A673 (cell line): Measurements from ENCODE around the gene EBPL. TPM values are rescaled to one million over a fixed set of nuclear protein-coding genes. Genes with fewer than 3 reads are reported as not detected.

ENCODE experiments used
- BruUV-seq: library from RNA; stranded (reverse); fragments of 400-500 nt; replicated peaks from 2 replicates; lab custom pipeline; 2021; lab: Mats Ljungman, UMichigan
- CTCF ChIA-PET: fragments of 300-600 bp; sonication (Branson Sonifier 250); formaldehyde crosslinking; loops from one replicate; lab custom pipeline; 2022; ENCODE audit warnings: antibody characterized with exemption; lab: Charles Lee
- POLR2A ChIA-PET: fragments of 300-600 bp; sonication (Branson Sonifier 250); formaldehyde crosslinking; loops from one replicate; lab custom pipeline; 2022; ENCODE audit warnings: antibody characterized with exemption; ENCODE audit not compliant: low non-redundant PET; lab: Charles Lee
- DNase-seq: peaks from one replicate; pipeline ENCODE4 v3.0.0-alpha.2; 2015; ENCODE audit warnings: low spot score
- H3K27ac ChIP-seq: fragments of 200-600 bp; sonication (generic); 2 replicates; pipeline ENCODE4 v1.5.1; 2016; ENCODE audit warnings: mixed run types, low read depth, mild to moderate bottlenecking, mixed read lengths, antibody characterized with exemption, low read length; ENCODE audit not compliant: poor library complexity, severe bottlenecking
- H3K27me3 ChIP-seq: fragments of 200-600 bp; sonication (generic); replicated peaks from 2 replicates; pipeline ENCODE4 v1.6.1; 2017; ENCODE audit warnings: mixed run types, low read depth, mild to moderate bottlenecking, mixed read lengths, antibody characterized with exemption, low read length; ENCODE audit not compliant: insufficient read depth, poor library complexity
- H3K36me3 ChIP-seq: fragments of 200-600 bp; sonication (generic); 2 replicates; pipeline ENCODE4 v1.6.1; 2016; ENCODE audit warnings: mixed run types, mild to moderate bottlenecking, mixed read lengths, antibody characterized with exemption, low read length; ENCODE audit not compliant: insufficient read depth, poor library complexity, severe bottlenecking
- H3K4me1 ChIP-seq: fragments of 200-600 bp; sonication (generic); 2 replicates; pipeline ENCODE4 v1.6.1; 2017; ENCODE audit warnings: mixed run types, mild to moderate bottlenecking, mixed read lengths, antibody characterized with exemption, low read length; ENCODE audit not compliant: insufficient read depth, poor library complexity, severe bottlenecking
- H3K4me3 ChIP-seq: fragments of 200-600 bp; sonication (generic); 2 replicates; pipeline ENCODE4 v1.5.1; 2016; ENCODE audit warnings: low read depth, mixed run types, mild to moderate bottlenecking, mixed read lengths, low read length; ENCODE audit not compliant: poor library complexity, severe bottlenecking
- H3K9me3 ChIP-seq: fragments of 200-600 bp; sonication (generic); 2 replicates; pipeline ENCODE4 v1.6.1; 2016; ENCODE audit warnings: mixed run types, low read depth, mild to moderate bottlenecking, mixed read lengths, antibody characterized with exemption, low read length; ENCODE audit not compliant: poor library complexity, severe bottlenecking
- EZH2 ChIP-seq: fragments of 200-600 bp; sonication (generic); IDR thresholded peaks from 2 replicates; pipeline ENCODE4 v1.6.1; 2017; ENCODE audit warnings: borderline replicate concordance, low read depth, mild to moderate bottlenecking, mixed read lengths, antibody characterized with exemption, low read length; ENCODE audit not compliant: poor library complexity, severe bottlenecking
- intact Hi-C: fragments of 100-400 bp; cut with micrococcal nuclease; formaldehyde crosslinking; loops from one replicate; pipeline ENCODE4 v1.10.0; 2022; ENCODE audit not compliant: unreplicated experiment
- total RNA-seq: library from RNA; stranded (reverse); gene quantifications from 2 replicates; pipeline ENCODE4 v1.2.3, GENCODE V29; 2021
- TF ChIP-seq, protein P1 (sequence below): fragments of 300-800, 200-600 bp; sonication (generic); conservative IDR thresholded peaks from 2 replicates; pipeline ENCODE4 v1.5.1; 2017; ENCODE audit warnings: low read depth, mild to moderate bottlenecking, antibody characterized with exemption, low read length, moderate library complexity, mixed read lengths

Gene EBPL
- total RNA-seq, 1 experiment from 2014 or later, result 66.5 TPM

DNA sequence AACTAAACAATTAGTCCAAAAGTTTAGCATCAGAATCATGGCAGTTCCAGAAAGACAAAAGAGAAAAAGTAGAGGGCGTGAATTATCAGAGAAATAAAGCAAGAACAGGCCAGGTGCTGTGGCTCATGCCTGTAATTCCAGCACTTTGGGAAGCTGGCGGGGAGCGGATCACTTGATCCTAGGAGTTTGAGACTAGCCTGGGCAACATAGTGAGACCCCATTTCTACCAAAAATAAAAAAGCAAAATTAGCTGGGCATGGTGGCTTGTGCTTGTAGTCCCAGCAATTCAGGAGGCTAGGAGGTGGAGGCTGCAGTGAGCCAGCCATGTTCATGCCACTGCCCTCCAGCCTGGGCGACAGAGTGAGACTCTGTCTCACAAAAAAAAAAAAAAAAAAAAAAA is 44.6 kb downstream of the EBPL start:
- H3K36me3 ChIP-seq, result no peaks in the 10 kb centered on the region
- intact Hi-C loops, result no loop called here
- ChIA-PET POLR2A (no interaction called here), CTCF (no interaction called here)
- no peaks in the 10 kb centered on the region for H3K9me3 ChIP-seq
- no peak for TF ChIP-seq EZH2
- TF ChIP-seq, protein P1, sequence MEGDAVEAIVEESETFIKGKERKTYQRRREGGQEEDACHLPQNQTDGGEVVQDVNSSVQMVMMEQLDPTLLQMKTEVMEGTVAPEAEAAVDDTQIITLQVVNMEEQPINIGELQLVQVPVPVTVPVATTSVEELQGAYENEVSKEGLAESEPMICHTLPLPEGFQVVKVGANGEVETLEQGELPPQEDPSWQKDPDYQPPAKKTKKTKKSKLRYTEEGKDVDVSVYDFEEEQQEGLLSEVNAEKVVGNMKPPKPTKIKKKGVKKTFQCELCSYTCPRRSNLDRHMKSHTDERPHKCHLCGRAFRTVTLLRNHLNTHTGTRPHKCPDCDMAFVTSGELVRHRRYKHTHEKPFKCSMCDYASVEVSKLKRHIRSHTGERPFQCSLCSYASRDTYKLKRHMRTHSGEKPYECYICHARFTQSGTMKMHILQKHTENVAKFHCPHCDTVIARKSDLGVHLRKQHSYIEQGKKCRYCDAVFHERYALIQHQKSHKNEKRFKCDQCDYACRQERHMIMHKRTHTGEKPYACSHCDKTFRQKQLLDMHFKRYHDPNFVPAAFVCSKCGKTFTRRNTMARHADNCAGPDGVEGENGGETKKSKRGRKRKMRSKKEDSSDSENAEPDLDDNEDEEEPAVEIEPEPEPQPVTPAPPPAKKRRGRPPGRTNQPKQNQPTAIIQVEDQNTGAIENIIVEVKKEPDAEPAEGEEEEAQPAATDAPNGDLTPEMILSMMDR, result no peak
- H3K27me3 ChIP-seq, result no peaks in the 10 kb centered on the region
- no TSS peak for BruUV-seq
- no peak overlapping the region for H3K27ac ChIP-seq
- no peak overlapping the region for H3K4me3 ChIP-seq
- no peak for DNase-seq
- no peaks in the 10 kb centered on the region for H3K4me1 ChIP-seq

DNA sequence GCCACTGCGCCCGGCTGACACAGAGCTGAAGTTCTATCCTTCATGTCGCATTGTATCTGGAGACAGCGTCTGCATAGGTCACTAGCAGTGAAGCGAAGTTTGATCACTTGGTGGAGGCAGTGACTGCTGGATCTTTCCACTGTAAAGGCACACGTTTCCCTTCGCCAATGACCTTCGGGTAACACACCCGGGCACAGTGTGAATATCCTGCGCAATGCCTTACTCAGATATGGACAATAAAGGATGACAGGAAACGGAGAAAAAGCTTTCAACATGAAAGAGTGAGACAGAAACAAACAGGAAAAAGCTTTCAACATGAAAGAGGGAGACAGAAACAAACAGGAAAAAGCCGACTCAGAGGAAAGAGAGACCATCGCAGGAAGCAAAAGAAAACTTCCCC is 45.8 kb downstream of the EBPL start:
- intact Hi-C loops, result no loop called here

GRCh38 chr13:49643035-49643646 is 48.1 kb downstream of the EBPL start:
- Histone ChIP-seq H3K36me3 (no peaks in the 10 kb centered on the region), H3K9me3 (no peaks in the 10 kb centered on the region), H3K4me3 (no peak overlapping the region), H3K27ac (no peak overlapping the region), H3K4me1 (no peaks in the 10 kb centered on the region), H3K27me3 (no peaks in the 10 kb centered on the region)
- intact Hi-C loops, result no loop called here
- BruUV-seq, result no TSS peak
- POLR2A ChIA-PET, result no interaction called here
- CTCF ChIA-PET, result no interaction called here
- DNase-seq, result no peak
- TF ChIP-seq, protein P1, result no peak
- no peak for TF ChIP-seq EZH2

More for the DNA sequence above, 45.8 kb downstream of the EBPL start:
- DNase-seq, result no peak
- Histone ChIP-seq H3K27ac (no peak overlapping the region), H3K27me3 (no peaks in the 10 kb centered on the region), H3K36me3 (no peaks in the 10 kb centered on the region), H3K4me1 (no peaks in the 10 kb centered on the region), H3K4me3 (no peak overlapping the region), H3K9me3 (no peaks in the 10 kb centered on the region)
- ChIA-PET CTCF (no interaction called here), POLR2A (interaction anchor here (0.7 kb wide), 1 partner anchor 203 kb away, joined by 7 read pairs; no protein-coding TSS in a partner anchor)
- TF ChIP-seq, protein P1, result no peak
- TF ChIP-seq EZH2, result no peak
- BruUV-seq, result no TSS peak
